ENCODE results near the gene GHR. TPM values are rescaled to one million over a fixed set of nuclear protein-coding genes. Genes with fewer than 3 reads are reported as not detected.

GHR gene
- total RNA-seq, 1 donor, result 5.4 TPM

GRCh38 chr5:42629284-42629683, 206.0 kb downstream of the GHR start:
- no peak for DNase-seq (ENCODE audit: insufficient read length, low spot score, missing footprints)
- H3K4me1 ChIP-seq (ENCODE audit: insufficient read depth, low read length), result no peaks in the 10 kb centered on the region
- no peaks in the 10 kb centered on the region for H3K9me3 ChIP-seq (ENCODE audit: low read depth, low read length)
- no peak overlapping the region for H3K4me2 ChIP-seq (ENCODE audit: insufficient read depth, low read length)
- H3K79me2 ChIP-seq (ENCODE audit: insufficient read depth, low read length), result no peaks in the 10 kb centered on the region
- no peak overlapping the region for H3K27ac ChIP-seq (ENCODE audit: low read depth, low read length)
- no peak overlapping the region for H2AFZ ChIP-seq (ENCODE audit: low read length)
- H3K4me3 ChIP-seq (ENCODE audit: insufficient read depth, low read length), result no peak overlapping the region
- H3K27me3 ChIP-seq (ENCODE audit: insufficient read depth, low read length), result no peaks in the 10 kb centered on the region
- no peaks in the 10 kb centered on the region for H4K20me1 ChIP-seq (ENCODE audit: insufficient read depth, low read length)
- no peak for TF ChIP-seq CTCF (IDR thresholded peaks at IDR 0.05; ENCODE audit: extremely low read depth, low read depth, low read length)
- no peaks in the 10 kb centered on the region for H3K36me3 ChIP-seq (ENCODE audit: insufficient read depth, low read length)

GRCh38 chr5:42631241-42631640, 208.0 kb downstream of the GHR start:
- H3K9me3 ChIP-seq (ENCODE audit: low read depth, low read length), result no peaks in the 10 kb centered on the region
- no peaks in the 10 kb centered on the region for H3K79me2 ChIP-seq (ENCODE audit: insufficient read depth, low read length)
- no peak for TF ChIP-seq CTCF (IDR thresholded peaks at IDR 0.05; ENCODE audit: extremely low read depth, low read depth, low read length)

GRCh38 chr5:42632354-42632900, 209.2 kb downstream of the GHR start:
- Histone ChIP-seq H4K20me1 (ENCODE audit: insufficient read depth, low read length) (no peaks in the 10 kb centered on the region), H3K27me3 (ENCODE audit: insufficient read depth, low read length) (no peaks in the 10 kb centered on the region), H2AFZ (ENCODE audit: low read length) (no peak overlapping the region), H3K4me1 (ENCODE audit: insufficient read depth, low read length) (no peaks in the 10 kb centered on the region), H3K36me3 (ENCODE audit: insufficient read depth, low read length) (no peaks in the 10 kb centered on the region), H3K79me2 (ENCODE audit: insufficient read depth, low read length) (no peaks in the 10 kb centered on the region), H3K4me2 (ENCODE audit: insufficient read depth, low read length) (no peak overlapping the region), H3K4me3 (ENCODE audit: insufficient read depth, low read length) (no peak overlapping the region), H3K27ac (ENCODE audit: low read depth, low read length) (no peak overlapping the region), H3K9me3 (ENCODE audit: low read depth, low read length) (no peaks in the 10 kb centered on the region)
- no peak for DNase-seq (ENCODE audit: insufficient read length, low spot score, missing footprints)
- no peak for TF ChIP-seq CTCF (IDR thresholded peaks at IDR 0.05; ENCODE audit: extremely low read depth, low read depth, low read length)

More at GRCh38 chr5:42631241-42631640, 208.0 kb downstream of the GHR start:
- H3K4me1 ChIP-seq (ENCODE audit: insufficient read depth, low read length), result no peaks in the 10 kb centered on the region
- no peak overlapping the region for H3K27ac ChIP-seq (ENCODE audit: low read depth, low read length)
- no peak overlapping the region for H2AFZ ChIP-seq (ENCODE audit: low read length)
- DNase-seq (ENCODE audit: insufficient read length, low spot score, missing footprints), result no peak
- no peaks in the 10 kb centered on the region for H3K36me3 ChIP-seq (ENCODE audit: insufficient read depth, low read length)
- H3K4me2 ChIP-seq (ENCODE audit: insufficient read depth, low read length), result no peak overlapping the region
- H3K4me3 ChIP-seq (ENCODE audit: insufficient read depth, low read length), result no peak overlapping the region
- H3K27me3 ChIP-seq (ENCODE audit: insufficient read depth, low read length), result no peaks in the 10 kb centered on the region
- H4K20me1 ChIP-seq (ENCODE audit: insufficient read depth, low read length), result no peaks in the 10 kb centered on the region

- no peaks in the 10 kb centered on the region for H3K4me1 ChIP-seq (ENCODE audit: insufficient read depth, low read length)
- no peak overlapping the region for H3K4me2 ChIP-seq (ENCODE audit: insufficient read depth, low read length)
- no peaks in the 10 kb centered on the region for H3K27me3 ChIP-seq (ENCODE audit: insufficient read depth, low read length)
- DNase-seq (ENCODE audit: insufficient read length, low spot score, missing footprints), result no peak
- H3K27ac ChIP-seq (ENCODE audit: low read depth, low read length), result no peak overlapping the region
- no peak overlapping the region for H2AFZ ChIP-seq (ENCODE audit: low read length)
- H4K20me1 ChIP-seq (ENCODE audit: insufficient read depth, low read length), result no peaks in the 10 kb centered on the region
- H3K4me3 ChIP-seq (ENCODE audit: insufficient read depth, low read length), result no peak overlapping the region
- H3K9me3 ChIP-seq (ENCODE audit: low read depth, low read length), result no peaks in the 10 kb centered on the region
- H3K36me3 ChIP-seq (ENCODE audit: insufficient read depth, low read length), result no peaks in the 10 kb centered on the region
- TF ChIP-seq CTCF (IDR thresholded peaks at IDR 0.05; ENCODE audit: extremely low read depth, low read depth, low read length), result no peak
- H3K79me2 ChIP-seq (ENCODE audit: insufficient read depth, low read length), result no peaks in the 10 kb centered on the region
These were observed 211.3 kb downstream of the GHR start for GRCh38 chr5:42634575-42634974.

Data from osteoblast (primary cell).